HL-60 (cell line): ENCODE measurements around the gene CLSTN2.

Experiments
- DNase-seq, 2 experiments: peaks; one replicate each; pipeline ENCODE4 v3.0.0-alpha.2; 2010 to 2020; ENCODE audit warnings: low read depth in 1 of 2, low spot score in 1 of 2
- H3K27ac ChIP-seq: fragments of 250-450 bp; sonication (Bioruptor Pico); replicated peaks from 2 replicates; pipeline ENCODE4 v1.5.1; 2020; ENCODE audit warnings: mild to moderate bottlenecking, moderate library complexity
- H3K27me3 ChIP-seq: fragments of 250-450 bp; sonication (Bioruptor Pico); 2 replicates; pipeline ENCODE4 v1.5.1; 2021; ENCODE audit warnings: mild to moderate bottlenecking, moderate library complexity; ENCODE audit not compliant: insufficient read depth, poor library complexity, severe bottlenecking
- H3K4me3 ChIP-seq: replicated peaks from 2 replicates; pipeline ENCODE4 v1.5.1; 2011; ENCODE audit warnings: mild to moderate bottlenecking, control low read depth, low read length; ENCODE audit not compliant: insufficient read depth
- CTCF ChIP-seq: IDR thresholded peaks from one replicate; pipeline ENCODE4 v1.5.1; 2011; ENCODE audit warnings: low read length, control low read depth, inconsistent platforms; ENCODE audit not compliant: insufficient read depth
- GABPA ChIP-seq: IDR thresholded peaks from 2 replicates; pipeline ENCODE4 v1.6.1; 2012; ENCODE audit warnings: low read depth
- POLR2AphosphoS5 ChIP-seq: IDR thresholded peaks from 2 replicates; pipeline ENCODE4 v1.6.1; 2012; ENCODE audit warnings: low read depth
- SPI1 ChIP-seq: IDR thresholded peaks from 2 replicates; pipeline ENCODE4 v1.6.1; 2012; ENCODE audit warnings: low read depth, mild to moderate bottlenecking, borderline replicate concordance
- TF ChIP-seq, protein P1 (sequence below): IDR thresholded peaks from 2 replicates; pipeline ENCODE4 v1.6.1; 2012; ENCODE audit warnings: low read depth; ENCODE audit not compliant: insufficient replicate concordance

CLSTN2 gene

GRCh38 chr3:140092848-140093536 lies 158.0 kb downstream of the CLSTN2 start:
- TF ChIP-seq GABPA = no peak
- no peak overlapping the region for H3K27ac ChIP-seq
- no peak for DNase-seq

GRCh38 chr3:140093742-140094141 lies 158.8 kb downstream of the CLSTN2 start:
- no peak for DNase-seq

More at GRCh38 chr3:140092848-140093536, 158.0 kb downstream of the CLSTN2 start:
- no peaks in the 10 kb centered on the region for H3K27me3 ChIP-seq
- H3K4me3 ChIP-seq = no peak overlapping the region

GRCh38 chr3:140094487-140094886 lies 159.5 kb downstream of the CLSTN2 start:
- no peak overlapping the region for H3K4me3 ChIP-seq

More at GRCh38 chr3:140093742-140094141, 158.8 kb downstream of the CLSTN2 start:
- Histone ChIP-seq H3K27ac (no peak overlapping the region), H3K27me3 (no peaks in the 10 kb centered on the region), H3K4me3 (no peak overlapping the region)
- TF ChIP-seq GABPA = no peak
- TF ChIP-seq, protein P1, sequence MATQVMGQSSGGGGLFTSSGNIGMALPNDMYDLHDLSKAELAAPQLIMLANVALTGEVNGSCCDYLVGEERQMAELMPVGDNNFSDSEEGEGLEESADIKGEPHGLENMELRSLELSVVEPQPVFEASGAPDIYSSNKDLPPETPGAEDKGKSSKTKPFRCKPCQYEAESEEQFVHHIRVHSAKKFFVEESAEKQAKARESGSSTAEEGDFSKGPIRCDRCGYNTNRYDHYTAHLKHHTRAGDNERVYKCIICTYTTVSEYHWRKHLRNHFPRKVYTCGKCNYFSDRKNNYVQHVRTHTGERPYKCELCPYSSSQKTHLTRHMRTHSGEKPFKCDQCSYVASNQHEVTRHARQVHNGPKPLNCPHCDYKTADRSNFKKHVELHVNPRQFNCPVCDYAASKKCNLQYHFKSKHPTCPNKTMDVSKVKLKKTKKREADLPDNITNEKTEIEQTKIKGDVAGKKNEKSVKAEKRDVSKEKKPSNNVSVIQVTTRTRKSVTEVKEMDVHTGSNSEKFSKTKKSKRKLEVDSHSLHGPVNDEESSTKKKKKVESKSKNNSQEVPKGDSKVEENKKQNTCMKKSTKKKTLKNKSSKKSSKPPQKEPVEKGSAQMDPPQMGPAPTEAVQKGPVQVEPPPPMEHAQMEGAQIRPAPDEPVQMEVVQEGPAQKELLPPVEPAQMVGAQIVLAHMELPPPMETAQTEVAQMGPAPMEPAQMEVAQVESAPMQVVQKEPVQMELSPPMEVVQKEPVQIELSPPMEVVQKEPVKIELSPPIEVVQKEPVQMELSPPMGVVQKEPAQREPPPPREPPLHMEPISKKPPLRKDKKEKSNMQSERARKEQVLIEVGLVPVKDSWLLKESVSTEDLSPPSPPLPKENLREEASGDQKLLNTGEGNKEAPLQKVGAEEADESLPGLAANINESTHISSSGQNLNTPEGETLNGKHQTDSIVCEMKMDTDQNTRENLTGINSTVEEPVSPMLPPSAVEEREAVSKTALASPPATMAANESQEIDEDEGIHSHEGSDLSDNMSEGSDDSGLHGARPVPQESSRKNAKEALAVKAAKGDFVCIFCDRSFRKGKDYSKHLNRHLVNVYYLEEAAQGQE = no peak
- TF ChIP-seq CTCF = no peak
- no peak for TF ChIP-seq SPI1
- TF ChIP-seq POLR2AphosphoS5 = no peak

More at GRCh38 chr3:140094487-140094886, 159.5 kb downstream of the CLSTN2 start:
- DNase-seq = no peak
- Histone ChIP-seq H3K27me3 (no peaks in the 10 kb centered on the region), H3K27ac (no peak overlapping the region)
- TF ChIP-seq SPI1 (no peak), CTCF (no peak), GABPA (no peak), POLR2AphosphoS5 (no peak)
- TF ChIP-seq, protein P1 = no peak
